ENCODE results near the gene WNT8B. TPM values are rescaled to one million over a fixed set of nuclear protein-coding genes. Genes with fewer than 3 reads are reported as not detected.

Gene WNT8B
- total RNA-seq, 2 experiments from 2014 or later: not detected

- ChIA-PET CTCF (ENCODE audit: unreplicated experiment) (interaction anchor here (0.9 kb wide), 1 partner anchor 34 kb away, joined by 3 read pairs; the partner anchor contains the start of gene HIF1AN), POLR2A (interaction anchor here (0.7 kb wide), 1 partner anchor 118 kb away, joined by 3 read pairs; no protein-coding TSS in a partner anchor)
- no peak overlapping the region for H2AFZ ChIP-seq (ENCODE audit: low read length)
- H4K20me1 ChIP-seq (ENCODE audit: insufficient read depth, low read length): no peaks in the 10 kb centered on the region
- intact Hi-C loops (cut with micrococcal nuclease; ENCODE audit: unreplicated experiment): no loop called here
- no peak overlapping the region for H3K4me3 ChIP-seq (ENCODE audit: low read depth, low read length, poor library complexity, severe bottlenecking)
- TF ChIP-seq CTCF (conservative IDR thresholded peaks at IDR 0.05; ENCODE audit: low read length): no peak
- no peak for TF ChIP-seq EZH2phosphoT487 (IDR thresholded peaks at IDR 0.05; ENCODE audit: borderline replicate concordance, low read depth, low read length)
- peaks cover 19% of the 10 kb centered on the region for H3K4me1 ChIP-seq (ENCODE audit: insufficient read depth, low read length, poor library complexity, severe bottlenecking)
- no peaks in the 10 kb centered on the region for H3K79me2 ChIP-seq (ENCODE audit: insufficient read depth, low read depth, low read length)
- no peaks in the 10 kb centered on the region for H3K9me2 ChIP-seq (ENCODE audit: insufficient read depth, low read length)
- no peak for DNase-seq (ENCODE audit: low spot score)
- no TSS peak for BruUV-seq (replicated peaks)
- H3K4me2 ChIP-seq (ENCODE audit: low read length): no peak overlapping the region
- H3K9me3 ChIP-seq (ENCODE audit: low read length): no peaks in the 10 kb centered on the region
- H3K36me3 ChIP-seq (ENCODE audit: insufficient read depth, low read length): no peaks in the 10 kb centered on the region
- H3K27ac ChIP-seq (ENCODE audit: low read depth, low read length, poor library complexity, severe bottlenecking): no peak overlapping the region
Observed at GRCh38 chr10:100501423-100501822, 38.6 kb downstream of the WNT8B start.

GRCh38 chr10:100502926-100503494 is 40.2 kb downstream of the WNT8B start:
- Histone ChIP-seq H3K27ac (ENCODE audit: low read depth, low read length, poor library complexity, severe bottlenecking) (no peak overlapping the region), H3K9me3 (ENCODE audit: low read length) (no peaks in the 10 kb centered on the region), H3K4me2 (ENCODE audit: low read length) (no peak overlapping the region), H3K79me2 (ENCODE audit: insufficient read depth, low read depth, low read length) (no peaks in the 10 kb centered on the region), H3K9me2 (ENCODE audit: insufficient read depth, low read length) (no peaks in the 10 kb centered on the region), H4K20me1 (ENCODE audit: insufficient read depth, low read length) (no peaks in the 10 kb centered on the region), H3K36me3 (ENCODE audit: insufficient read depth, low read length) (no peaks in the 10 kb centered on the region; the same call in 1 of the 2 replicates), H3K4me1 (ENCODE audit: insufficient read depth, low read length, poor library complexity, severe bottlenecking) (peaks cover 19% of the 10 kb centered on the region), H3K4me3 (ENCODE audit: low read depth, low read length, poor library complexity, severe bottlenecking) (no peak overlapping the region), H2AFZ (ENCODE audit: low read length) (no peak overlapping the region)
- ChIA-PET CTCF (ENCODE audit: unreplicated experiment) (no interaction called here), POLR2A (interaction anchor here (0.6 to 0.8 kb wide), 3 partner anchors 25 to 520 kb away, joined by 3 read pairs; no protein-coding TSS in a partner anchor)
- DNase-seq (ENCODE audit: low spot score): no peak
- BruUV-seq (replicated peaks): no TSS peak
- TF ChIP-seq EZH2phosphoT487 (IDR thresholded peaks at IDR 0.05; ENCODE audit: borderline replicate concordance, low read depth, low read length) (no peak), CTCF (conservative IDR thresholded peaks at IDR 0.05; ENCODE audit: low read length) (no peak)
- intact Hi-C loops (cut with micrococcal nuclease; ENCODE audit: unreplicated experiment): no loop called here

- Histone ChIP-seq H3K4me1 (ENCODE audit: insufficient read depth, low read length, poor library complexity, severe bottlenecking) (peaks cover 19% of the 10 kb centered on the region), H3K9me2 (ENCODE audit: insufficient read depth, low read length) (no peaks in the 10 kb centered on the region), H3K27ac (ENCODE audit: low read depth, low read length, poor library complexity, severe bottlenecking) (peak overlapping the region; percentile 62), H3K4me2 (ENCODE audit: low read length) (no peak overlapping the region), H2AFZ (ENCODE audit: low read length) (peak overlapping the region; percentile 54; the same call in 1 of the 2 replicates), H3K79me2 (ENCODE audit: insufficient read depth, low read depth, low read length) (no peaks in the 10 kb centered on the region), H4K20me1 (ENCODE audit: insufficient read depth, low read length) (no peaks in the 10 kb centered on the region), H3K36me3 (ENCODE audit: insufficient read depth, low read length) (no peaks in the 10 kb centered on the region; the same call in 1 of the 2 replicates), H3K9me3 (ENCODE audit: low read length) (no peaks in the 10 kb centered on the region), H3K4me3 (ENCODE audit: low read depth, low read length, poor library complexity, severe bottlenecking) (no peak overlapping the region)
- intact Hi-C loops (cut with micrococcal nuclease; ENCODE audit: unreplicated experiment): no loop called here
- BruUV-seq (replicated peaks): no TSS peak
- no peak for TF ChIP-seq EZH2phosphoT487 (IDR thresholded peaks at IDR 0.05; ENCODE audit: borderline replicate concordance, low read depth, low read length)
- no peak for TF ChIP-seq CTCF (conservative IDR thresholded peaks at IDR 0.05; ENCODE audit: low read length)
- DNase-seq (ENCODE audit: low spot score): peak; percentile 67
- ChIA-PET POLR2A (interaction anchor here (1.1 to 1.3 kb wide), 2 partner anchors 9 to 206 kb away, joined by 3 to 5 read pairs; no protein-coding TSS in a partner anchor), CTCF (ENCODE audit: unreplicated experiment) (no interaction called here)
Observed at GRCh38 chr10:100504096-100504495, 41.3 kb downstream of the WNT8B start.
